H4 (cell line): ENCODE measurements around the gene MEIS2. TPM values are rescaled to one million over a fixed set of nuclear protein-coding genes. Genes with fewer than 3 reads are reported as not detected.

Experiments used
- DNase-seq: peaks from one replicate; pipeline ENCODE4 v3.0.0-alpha.2; 2015; ENCODE audit warnings: low spot score
- total RNA-seq: library from RNA; depleted of rRNA; stranded (reverse); fragments of >200 nt; shearing (Covaris generic); gene quantifications from 2 replicates; pipeline ENCODE4 v1.2.3, GENCODE V29; 2014

MEIS2 gene
- total RNA-seq, 1 experiment from 2014 or later = 13.0 TPM

DNA sequence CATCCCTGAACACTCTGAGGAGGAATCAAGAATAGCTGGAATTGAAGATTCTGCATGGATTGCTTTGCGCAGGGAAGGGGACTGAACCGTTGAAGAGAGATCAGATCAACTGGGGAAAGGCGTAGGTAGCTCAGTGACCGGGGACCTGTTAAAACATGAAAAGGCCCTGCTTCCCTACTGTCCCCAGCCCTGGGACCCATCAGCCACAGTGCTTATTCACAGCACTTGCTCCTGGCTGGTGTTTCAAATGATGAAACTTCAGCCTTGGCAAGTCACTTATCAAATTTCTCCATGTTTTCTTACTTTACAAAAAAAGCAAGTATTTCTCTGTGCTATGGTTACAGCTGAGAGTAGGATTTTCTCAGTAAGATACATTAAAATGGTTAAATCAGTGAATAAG, 199.3 kb downstream of the MEIS2 start:
- DNase-seq = no peak

DNA sequence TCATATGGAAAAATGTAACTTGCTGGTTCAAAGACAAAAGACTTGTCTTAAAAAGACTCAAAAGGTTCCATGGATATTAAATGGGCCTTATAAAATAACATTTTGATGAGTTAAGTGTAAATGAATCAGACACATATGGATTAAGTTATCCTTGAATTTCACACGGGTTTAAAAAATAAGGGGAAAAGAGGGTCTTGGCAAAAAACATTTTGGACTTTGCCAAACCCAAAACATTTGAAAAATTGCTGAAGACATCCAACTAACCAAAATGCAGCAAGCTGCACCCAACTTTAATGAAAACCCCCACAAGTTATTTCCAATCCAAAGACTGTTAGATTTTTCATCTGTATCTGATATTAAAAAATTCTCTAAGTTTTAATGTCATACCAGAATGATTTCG, 200.7 kb downstream of the MEIS2 start:
- DNase-seq = no peak

DNA sequence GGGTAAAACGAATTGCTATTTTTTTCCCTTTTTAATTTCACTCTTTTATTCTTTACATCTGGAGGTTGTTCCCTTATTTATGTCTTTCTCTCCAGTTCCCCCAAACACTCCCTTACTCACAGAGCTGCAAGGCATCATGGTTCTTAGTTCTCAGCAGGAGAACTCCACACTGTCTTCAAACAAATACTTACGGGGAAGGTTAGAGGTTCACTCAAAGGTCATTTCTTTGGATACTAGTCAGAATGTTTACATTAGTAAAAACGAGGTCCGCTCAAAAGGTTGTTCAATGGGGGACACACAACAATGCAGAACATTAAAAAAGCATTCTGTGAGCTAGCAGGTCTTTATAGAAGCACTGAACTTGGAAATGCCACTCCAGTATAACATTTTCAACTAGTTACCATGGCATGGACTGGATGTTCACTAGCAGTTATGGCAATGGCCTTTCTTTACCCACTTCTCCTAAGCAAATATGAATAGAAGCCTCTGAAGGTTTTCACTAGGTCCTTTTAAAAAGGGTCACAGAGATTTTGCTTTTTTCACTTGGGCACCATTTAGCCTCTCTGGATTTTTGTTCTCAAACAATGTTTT, 201.7 kb downstream of the MEIS2 start:
- no peak for DNase-seq

DNA sequence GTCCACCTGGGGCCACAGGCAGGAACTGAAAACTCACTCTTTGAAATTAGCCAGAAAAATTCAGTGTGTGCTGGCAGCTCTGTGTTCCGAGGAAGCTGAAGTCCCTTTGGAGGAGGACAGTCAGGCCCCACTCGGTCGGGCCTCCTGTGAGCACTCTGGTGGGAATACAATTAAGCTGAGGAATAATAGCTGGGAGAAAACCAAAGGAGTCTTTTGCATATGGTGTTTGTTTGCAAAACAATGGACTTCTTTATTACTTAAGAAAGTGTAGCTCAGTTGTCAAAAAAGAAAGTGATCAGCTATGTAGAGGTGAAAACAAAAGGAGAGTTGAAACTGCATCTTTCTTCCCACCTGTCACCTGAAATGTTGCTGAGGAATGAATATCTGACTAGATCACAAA, 202.5 kb downstream of the MEIS2 start:
- DNase-seq = no peak

DNA sequence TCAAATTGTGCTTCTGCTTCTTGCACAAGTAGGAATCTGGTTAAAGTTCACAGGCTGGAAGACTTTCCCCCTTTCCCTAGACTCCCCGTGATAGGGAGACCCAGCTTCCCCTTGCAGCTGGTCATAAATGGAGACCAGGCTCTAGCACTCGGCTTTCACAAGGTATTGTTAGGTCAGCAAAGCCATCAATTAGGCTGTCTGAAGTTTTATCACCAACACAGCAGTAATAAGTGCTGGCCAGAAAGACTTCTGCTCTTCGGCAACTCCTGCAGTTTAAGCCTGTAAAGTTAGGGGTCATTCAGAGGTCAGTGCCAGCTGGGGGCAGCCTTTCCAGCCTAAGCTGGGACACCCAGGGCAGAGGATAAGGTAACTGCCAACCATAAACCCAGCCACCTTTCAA, 203.4 kb downstream of the MEIS2 start:
- no peak for DNase-seq

DNA sequence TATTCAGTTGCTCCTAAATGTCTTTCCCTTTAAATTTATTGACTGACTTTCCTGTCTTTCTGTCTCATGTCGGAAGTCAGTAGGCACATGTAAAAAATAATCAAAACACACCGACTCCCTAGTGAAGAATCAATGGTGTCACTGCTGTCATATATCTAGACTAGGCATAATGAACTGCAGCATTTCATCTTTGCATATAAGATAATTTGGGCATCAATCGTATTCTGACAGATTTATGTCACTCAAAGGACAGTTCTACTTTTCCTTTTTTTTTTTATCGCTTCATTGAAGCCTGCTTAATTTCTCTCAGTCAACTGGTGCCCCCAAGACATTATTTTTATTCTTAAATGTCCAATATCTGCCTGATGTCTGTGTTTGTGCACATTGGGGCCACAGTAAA, 206.3 kb downstream of the MEIS2 start:
- no peak for DNase-seq

DNA sequence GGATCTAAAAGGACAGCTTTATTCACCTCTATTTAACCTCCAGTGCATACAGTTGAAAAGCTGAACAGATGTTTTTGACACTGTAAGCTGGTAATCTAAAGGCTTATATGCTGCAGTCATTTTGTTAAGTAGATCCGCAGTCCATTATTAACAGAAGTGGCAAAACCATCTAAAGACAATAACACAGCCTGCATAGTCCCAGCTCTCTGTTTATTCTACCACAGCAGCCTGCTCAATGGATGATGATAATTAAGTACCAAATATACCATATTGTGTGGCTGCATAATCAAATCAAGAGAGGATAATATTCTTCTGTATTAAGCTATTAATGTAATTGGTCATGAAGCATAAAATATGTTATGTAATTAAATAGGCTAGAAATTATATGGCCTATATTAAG, 207.1 kb downstream of the MEIS2 start:
- no peak for DNase-seq

DNA sequence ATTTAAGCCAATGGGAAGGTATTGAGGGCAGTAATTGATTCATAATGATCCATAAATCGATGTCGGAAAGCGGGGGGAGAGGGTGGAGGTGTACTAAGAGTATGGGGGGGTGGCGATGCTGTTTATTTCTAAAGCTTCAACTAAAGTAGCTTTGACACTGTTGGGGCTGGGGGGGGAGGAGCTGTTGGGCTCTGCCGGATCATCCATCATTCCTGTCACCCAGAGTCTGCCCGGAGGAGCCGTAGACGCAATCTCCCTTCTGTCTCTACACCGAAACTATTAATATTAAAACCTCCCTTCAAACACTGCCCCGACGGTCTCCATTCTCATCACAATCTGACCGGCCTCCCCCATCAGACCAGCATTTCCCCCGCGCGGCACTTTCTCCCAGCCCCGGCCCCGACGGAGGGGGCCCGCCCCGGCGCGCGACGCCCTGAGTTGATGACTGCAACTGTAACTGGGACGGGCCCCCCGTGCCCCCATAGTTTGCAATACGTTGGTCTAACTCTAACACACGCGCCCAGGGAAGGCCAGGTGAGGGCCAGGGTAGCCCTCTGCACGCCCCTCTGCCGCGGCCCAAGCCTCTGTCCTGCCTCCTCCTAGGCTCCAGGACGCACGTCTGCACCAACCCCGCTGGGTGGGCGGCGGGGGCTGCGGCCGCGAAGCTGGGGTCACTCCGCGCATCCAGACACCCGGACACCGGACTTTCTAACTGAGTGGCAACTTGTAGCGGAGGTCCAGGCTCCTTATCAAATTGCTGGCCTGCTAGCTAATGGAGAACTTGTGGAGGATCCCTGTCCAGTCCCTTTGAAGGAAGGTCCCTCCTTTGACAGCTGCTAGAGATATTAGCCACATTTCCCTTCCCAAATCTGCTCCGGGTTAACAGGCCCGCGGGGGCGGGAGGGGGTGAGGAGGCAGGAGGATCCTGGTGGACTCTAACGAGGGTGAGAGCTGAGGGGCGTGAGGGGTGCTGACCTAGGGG, 212.0 kb downstream of the MEIS2 start:
- DNase-seq = no peak

DNA sequence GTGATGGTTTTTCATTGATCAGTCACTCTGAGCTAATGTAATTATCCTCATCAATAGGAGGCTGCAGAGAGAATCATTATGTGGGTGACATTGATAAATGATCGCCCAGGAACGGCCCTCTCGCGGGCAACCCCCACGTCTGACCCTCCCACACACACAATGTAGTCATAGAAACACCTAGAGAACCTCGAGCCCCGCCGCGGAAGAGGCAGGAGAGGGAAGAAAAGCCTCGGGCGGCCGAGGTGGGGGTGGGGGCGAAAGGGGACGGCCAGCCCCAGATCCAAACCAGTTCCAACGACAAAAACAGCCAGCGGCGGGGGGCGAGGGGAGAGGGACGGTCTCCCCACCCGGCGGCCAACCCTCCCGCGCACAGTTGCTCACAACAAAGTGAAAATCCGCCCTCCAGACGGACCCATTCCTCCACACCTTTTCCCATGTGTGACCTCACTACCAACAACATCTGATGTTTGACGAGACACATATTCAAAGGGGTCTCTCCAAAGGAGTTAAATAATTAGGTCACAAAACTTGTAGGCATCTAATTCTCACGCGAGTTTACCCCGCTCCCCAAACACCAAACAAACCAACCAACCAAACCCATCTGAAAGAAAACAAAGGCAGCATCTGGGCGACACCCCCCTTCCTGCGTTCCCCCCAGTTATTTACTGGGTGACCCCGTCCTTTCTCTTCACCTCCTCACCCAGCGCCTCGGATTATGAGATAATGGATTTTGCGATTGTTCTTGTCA, 213.0 kb downstream of the MEIS2 start:
- no peak for DNase-seq

DNA sequence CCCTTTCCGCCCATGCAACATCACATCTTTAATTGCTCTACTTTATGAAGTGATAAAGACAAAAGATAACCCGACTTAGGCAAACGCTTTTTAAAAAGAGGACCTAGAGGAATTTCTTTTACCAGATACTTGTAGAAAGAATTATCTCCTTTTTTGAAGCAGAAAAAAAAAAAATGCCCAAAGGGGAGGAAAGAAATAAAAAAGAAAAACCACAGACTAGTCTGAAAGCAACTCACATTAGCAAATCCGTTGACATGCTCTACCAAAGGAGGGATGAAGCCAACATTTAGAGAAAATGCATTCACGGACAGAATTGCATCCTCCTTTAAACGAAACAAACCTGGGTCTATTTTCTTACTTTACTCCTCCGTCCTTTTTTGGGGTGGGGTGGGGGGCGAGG, 213.6 kb downstream of the MEIS2 start:
- no peak for DNase-seq

DNA sequence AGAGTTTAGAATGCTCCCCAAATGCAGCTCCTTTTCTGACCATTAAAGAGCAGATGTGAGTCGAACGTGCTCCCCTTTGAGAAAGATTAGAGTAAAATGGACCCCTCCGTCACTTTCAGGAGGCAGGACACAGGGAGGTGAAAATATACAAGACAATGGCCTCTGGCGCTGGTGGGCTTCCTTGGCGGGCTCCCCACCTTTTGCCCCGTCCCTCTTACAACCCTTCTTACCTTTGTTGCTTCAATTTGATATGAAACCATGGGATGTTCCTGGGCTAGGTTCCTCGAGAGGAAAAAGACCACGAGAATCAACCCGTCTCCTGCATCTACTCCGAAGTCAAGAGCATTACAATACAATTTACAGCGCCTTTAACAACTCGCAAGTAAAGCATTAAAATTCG, 214.2 kb downstream of the MEIS2 start:
- DNase-seq = no peak

DNA sequence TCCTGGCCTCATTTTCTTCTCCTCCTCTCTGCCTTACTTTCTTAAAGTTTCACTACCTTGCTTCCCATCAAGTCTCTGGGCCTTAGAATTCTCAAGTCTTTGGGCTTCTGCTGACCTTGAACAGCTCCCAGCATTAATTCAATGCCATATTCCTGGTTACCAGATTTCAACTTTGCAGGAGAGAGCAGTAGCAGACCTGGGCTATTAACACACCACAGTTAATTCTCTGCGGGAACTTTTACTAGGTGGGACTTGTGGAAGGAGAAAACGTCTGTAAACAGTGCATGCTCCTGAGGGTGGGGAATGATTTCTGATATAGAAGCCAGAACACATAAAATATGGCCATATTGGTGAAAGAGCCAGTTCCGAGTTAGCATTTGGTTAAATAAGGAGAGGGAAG, 214.6 kb downstream of the MEIS2 start:
- DNase-seq = no peak

DNA sequence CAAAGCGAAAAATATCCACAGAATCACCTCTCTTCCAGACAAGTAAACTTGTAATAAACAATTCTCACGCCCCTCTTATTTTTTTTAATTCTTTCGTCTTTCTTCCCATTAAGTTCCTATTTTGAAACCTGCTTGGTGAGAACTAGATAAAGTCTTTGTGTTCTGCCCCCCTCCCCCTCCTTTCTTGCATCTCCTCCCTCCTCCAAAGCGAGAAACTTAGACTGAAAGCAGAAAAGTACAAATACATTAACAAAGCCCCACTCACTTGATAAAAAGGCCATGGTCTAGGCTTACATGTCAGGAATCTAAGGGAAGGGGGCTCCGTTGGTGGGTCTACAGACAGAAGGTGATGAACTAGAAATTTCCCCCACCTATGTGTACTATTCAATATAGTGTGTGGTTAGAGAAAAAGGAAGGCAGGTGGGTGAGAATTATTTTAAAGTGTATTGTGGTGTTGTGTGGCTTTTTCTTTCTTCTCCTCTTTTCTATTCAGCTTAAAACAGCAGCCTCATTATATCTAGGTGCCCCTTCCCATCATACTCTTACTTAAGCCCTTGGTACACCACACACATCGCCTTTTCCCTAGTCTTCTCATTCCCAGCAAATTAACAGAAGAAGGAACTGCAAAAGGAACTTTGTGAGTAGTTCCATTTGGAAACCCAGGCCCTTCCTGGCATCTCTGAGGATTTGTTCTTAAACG, 215.3 kb downstream of the MEIS2 start:
- no peak for DNase-seq

DNA sequence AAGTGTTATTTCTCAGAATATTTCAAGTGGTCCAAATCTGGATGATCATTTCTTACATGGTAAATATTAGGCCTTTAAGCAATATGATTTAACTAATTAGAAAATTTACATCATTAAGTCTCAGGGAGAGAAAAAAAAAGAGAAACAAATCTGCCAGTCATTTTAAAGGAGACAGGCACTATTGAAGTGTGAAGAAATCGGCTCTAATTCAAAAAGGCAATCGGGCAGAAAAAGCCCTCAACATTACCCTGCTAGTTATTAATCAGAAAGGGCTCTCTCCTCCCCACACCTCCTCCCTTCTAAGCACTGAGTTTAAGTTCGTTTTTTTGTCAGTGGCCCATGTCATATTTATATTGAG, 215.9 kb downstream of the MEIS2 start:
- no peak for DNase-seq

DNA sequence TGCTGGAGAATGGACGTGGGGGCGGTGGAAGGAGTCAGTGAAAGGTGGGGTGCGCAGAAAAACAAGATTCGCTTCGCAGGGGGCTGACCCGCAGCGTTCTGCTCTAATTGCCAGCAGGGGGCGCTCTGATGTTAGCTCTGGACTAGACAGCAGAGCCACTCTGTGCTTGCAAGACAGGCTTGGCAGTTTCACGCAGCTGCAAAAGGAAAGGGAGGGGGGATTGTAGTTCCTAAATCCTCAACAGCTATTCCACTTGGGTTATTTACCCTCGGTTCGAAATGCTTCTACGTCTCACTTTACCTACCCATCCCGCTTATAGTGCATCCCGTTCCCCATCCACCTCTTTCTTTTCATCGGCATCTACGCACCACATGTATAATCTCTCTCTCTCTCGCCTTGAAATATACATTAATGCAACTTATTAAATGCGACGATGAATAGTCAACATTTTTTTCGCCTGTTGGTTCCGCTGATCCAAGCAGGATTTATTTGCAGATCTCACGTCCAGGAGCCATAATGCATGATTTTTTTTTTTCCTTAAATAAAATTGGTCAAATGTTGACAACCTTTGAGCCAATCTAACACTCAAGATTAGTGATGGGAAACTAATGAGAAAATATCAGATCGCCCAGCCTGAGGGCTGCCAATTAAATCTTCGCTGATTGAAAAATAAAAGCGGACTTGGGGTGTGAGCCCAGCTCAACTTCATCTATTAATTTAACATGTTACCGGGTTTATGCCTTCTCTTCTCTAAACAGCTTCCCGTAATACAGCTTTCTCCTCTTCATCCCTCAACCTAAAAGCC, 216.4 kb downstream of the MEIS2 start:
- peak; percentile 73 for DNase-seq

DNA sequence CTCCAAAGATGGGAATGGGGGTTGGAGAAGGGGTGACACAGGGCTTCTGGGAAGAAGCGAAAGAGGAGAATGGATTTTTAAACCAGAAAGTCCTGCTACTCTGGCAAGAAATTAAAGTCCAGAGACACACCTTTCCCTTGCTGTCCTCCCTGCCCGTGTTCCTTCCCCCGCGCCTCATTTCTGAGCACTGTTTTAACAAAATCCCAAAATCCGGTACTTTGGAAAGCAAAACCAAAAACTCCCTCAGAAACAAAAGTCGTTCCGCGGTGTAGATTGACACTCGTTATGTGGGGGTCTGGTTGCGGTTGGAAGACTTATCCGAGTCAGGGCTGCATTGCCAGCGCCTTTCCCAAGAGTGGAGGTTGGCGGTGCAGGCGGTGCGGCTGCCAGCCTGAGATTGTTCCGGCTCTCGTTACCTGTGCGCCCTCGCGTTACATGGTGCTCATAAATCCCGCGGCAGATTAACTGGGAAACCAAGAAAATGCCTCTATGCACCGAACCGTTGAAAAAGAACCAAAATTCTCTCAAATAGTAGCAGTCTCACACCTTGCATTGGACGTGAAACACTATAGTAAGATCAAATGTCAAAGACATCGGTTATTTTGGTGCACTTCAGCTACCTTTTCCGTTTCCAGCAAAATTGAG, 217.7 kb downstream of the MEIS2 start:
- DNase-seq = no peak

DNA sequence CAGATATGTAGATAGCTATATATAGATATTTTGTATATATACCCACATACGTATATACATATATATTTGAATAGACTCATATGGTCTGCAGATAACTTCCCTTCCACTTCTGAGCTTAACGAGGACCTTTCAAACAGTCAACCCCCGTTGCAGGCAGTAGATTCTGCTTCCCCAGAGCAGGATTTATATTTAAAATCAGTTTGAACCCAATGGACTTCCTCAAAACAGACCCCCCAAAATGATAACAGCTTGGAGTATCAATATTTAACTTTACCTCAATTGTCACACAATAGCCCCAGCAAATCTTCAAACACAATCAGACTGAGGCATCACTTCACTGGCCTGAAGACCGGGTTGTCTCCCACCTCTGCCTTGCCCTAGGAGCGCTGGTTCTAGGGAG, 218.3 kb downstream of the MEIS2 start:
- DNase-seq = no peak

DNA sequence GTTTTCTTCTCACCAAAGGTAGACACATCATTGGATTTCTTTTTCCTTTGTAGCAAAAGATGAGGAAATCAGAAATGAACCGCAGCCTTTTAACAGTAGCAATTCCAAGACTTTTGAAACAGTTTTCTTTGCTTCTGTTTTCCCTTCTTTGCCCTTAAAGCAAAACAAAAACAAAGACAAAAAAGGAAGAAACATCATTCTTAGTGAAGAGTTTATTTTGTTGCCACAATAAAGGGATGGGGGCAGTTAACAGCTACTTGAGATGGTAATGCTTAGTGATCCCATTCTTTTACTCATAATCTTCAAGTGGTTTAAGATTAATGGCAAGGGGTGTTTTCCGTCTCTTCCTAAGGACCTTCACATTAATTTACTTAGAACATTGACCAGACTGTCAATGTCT, 218.8 kb downstream of the MEIS2 start:
- no peak for DNase-seq

DNA sequence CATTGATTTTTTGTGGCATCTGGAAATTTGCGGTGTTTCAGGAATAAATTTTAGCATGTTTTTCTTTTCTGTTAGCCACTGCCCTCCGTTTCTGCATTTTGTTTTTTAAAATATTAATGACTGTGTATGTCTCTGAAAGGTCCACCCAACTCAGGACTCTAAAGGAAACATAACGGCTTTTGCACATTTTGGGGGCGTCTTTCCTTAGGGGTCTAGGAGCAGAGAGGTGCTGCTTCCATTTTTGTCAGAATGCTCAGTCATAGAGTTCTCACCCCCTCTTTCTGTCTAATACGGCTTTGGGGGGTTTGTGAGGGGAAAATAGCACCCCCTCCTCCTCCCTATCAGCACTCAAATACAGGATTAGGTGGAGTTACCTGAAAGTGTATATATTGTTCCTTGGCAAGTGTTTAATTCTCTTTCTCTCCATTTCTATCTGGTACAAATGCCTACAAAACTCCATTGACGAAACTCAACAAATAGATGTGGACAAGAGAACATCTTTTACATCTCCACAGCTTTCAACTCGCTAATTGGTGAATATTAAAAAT, 219.4 kb downstream of the MEIS2 start:
- no peak for DNase-seq

DNA sequence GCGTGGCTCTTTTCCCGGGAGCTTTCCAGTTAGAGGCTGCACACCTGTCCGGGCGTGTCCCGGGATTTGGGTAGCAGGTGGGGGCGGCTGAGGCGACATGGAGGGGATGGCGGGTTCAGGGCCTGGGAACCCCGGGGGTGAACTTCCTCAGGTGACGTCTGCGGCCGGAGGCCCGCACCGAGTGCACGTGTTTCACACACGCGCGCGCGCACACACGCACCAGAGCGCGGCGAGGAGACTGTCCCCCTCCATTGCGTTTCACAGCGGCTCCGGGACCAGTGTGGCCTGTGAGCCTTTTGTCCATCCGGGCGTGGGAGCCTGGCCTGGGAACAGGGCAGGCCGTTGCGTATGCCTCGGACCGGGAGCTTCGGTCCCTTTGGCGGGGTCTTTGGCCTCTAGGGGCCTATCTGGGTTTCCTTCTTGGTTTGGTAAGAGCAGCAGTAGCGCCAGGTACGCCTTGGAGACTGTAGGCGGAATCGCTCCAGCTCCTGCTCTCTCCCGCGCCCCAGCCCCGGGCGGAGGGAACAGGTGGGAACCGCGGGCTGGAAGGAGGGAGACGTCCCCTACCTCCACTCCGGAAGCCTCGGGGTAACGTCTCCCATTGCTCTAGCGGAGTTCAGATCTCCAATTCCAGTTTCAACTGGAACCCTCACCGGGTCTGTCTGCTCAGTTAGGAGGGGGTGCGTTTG, 220.0 kb downstream of the MEIS2 start:
- no peak for DNase-seq
